Osteoblast (primary cell): Measurements from ENCODE around the gene APBB3. TPM values are rescaled to one million over a fixed set of nuclear protein-coding genes. Genes with fewer than 3 reads are reported as not detected.

Experiments
- DNase-seq: peaks from one replicate; pipeline ENCODE4 v3.0.0; 2011; ENCODE audit warnings: low spot score, mixed read lengths; ENCODE audit not compliant: insufficient read length; ENCODE audit errors: missing footprints
- H2AFZ ChIP-seq: 2 replicates; pipeline ENCODE4 v1.6.0; 2011; ENCODE audit warnings: mild to moderate bottlenecking, low read length
- H3K27ac ChIP-seq: 2 replicates; pipeline ENCODE4 v1.5.1; 2011; ENCODE audit warnings: mild to moderate bottlenecking, low read depth, low read length, moderate library complexity
- H3K27me3 ChIP-seq: 2 replicates; pipeline ENCODE4 v1.6.0; 2012; ENCODE audit warnings: mild to moderate bottlenecking, control low read depth, inconsistent platforms, low read length, moderate library complexity; ENCODE audit not compliant: insufficient read depth
- H3K36me3 ChIP-seq: 2 replicates; pipeline ENCODE4 v1.5.1; 2011; ENCODE audit warnings: mild to moderate bottlenecking, low read length, control low read depth, moderate library complexity; ENCODE audit not compliant: insufficient read depth
- H3K4me1 ChIP-seq: 2 replicates; pipeline ENCODE4 v1.5.1; 2011; ENCODE audit warnings: mild to moderate bottlenecking, low read length, control low read depth, moderate library complexity; ENCODE audit not compliant: insufficient read depth
- H3K4me2 ChIP-seq: 2 replicates; pipeline ENCODE4 v1.6.0; 2011; ENCODE audit warnings: mild to moderate bottlenecking, low read length; ENCODE audit not compliant: insufficient read depth
- H3K4me3 ChIP-seq: fragments of 200-600 bp; sonication (generic); 3 replicates; pipeline ENCODE4 v1.5.1; 2012; ENCODE audit warnings: mild to moderate bottlenecking, low read length, inconsistent platforms; ENCODE audit not compliant: insufficient read depth
- H3K79me2 ChIP-seq: 2 replicates; pipeline ENCODE4 v1.6.0; 2012; ENCODE audit warnings: mild to moderate bottlenecking, low read length, control low read depth, inconsistent platforms; ENCODE audit not compliant: insufficient read depth
- H3K9me3 ChIP-seq: 2 replicates; pipeline ENCODE4 v1.5.1; 2011; ENCODE audit warnings: low read depth, low read length, control low read depth
- H4K20me1 ChIP-seq: 2 replicates; pipeline ENCODE4 v1.6.0; 2012; ENCODE audit warnings: mild to moderate bottlenecking, low read length, control low read depth; ENCODE audit not compliant: insufficient read depth
- total RNA-seq: library from RNA; depleted of rRNA; stranded (reverse); fragments of >200 nt; gene quantifications from 2 replicates; pipeline ENCODE4 v1.2.3, GENCODE V29; 2012
- TF ChIP-seq, protein P1 (sequence below): IDR thresholded peaks from 2 replicates; pipeline ENCODE4 v1.5.1; 2011; ENCODE audit warnings: mild to moderate bottlenecking, low read depth, low read length, moderate library complexity; ENCODE audit errors: extremely low read depth

APBB3 gene
- total RNA-seq, 1 donor: 24.2 TPM

DNA sequence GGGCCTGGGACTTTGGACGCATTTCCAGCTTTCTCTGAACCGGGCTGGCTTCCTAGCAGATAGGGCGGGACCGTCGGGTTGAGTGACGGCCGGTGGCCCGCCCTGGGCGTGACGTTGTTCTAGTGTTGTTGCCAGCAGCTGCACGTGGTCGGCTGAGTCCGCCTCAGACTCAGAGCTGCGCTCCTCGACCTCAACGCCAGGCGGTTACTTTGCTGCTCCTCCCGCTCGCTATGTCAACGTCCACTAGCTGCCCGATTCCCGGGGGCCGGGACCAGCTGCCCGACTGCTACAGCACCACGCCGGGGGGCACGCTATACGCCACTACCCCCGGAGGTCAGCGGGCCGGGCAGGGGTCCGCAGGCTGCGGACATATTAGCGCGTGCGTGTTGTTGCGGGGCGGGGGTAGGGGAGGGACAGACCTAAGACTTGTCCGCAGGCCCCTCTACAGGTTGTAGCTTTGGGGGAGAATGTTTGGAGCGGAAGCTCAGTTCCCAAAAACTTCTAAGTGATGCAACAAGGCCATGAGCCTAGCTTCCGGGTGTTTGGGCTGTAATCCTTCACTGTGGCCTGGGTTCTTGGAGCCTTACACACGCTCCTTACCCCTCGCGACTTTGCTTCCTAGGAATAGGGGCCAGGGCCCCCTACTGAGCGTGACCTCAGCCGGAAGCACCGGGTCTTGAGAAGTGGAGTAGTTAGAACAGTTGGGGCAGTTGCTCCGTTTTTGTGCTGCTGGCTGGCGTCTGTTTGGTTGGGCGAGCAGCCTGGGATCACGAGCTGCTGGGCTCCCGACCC lies 16.7 kb downstream of the APBB3 start, which contains the start of gene EIF4EBP3:
Gene EIF4EBP3, plus strand, starts transcription at position 155 of the 792 bp plus-strand sequence. Its CDS starts 76 bp downstream, at position 231.
- TF ChIP-seq, protein P1, sequence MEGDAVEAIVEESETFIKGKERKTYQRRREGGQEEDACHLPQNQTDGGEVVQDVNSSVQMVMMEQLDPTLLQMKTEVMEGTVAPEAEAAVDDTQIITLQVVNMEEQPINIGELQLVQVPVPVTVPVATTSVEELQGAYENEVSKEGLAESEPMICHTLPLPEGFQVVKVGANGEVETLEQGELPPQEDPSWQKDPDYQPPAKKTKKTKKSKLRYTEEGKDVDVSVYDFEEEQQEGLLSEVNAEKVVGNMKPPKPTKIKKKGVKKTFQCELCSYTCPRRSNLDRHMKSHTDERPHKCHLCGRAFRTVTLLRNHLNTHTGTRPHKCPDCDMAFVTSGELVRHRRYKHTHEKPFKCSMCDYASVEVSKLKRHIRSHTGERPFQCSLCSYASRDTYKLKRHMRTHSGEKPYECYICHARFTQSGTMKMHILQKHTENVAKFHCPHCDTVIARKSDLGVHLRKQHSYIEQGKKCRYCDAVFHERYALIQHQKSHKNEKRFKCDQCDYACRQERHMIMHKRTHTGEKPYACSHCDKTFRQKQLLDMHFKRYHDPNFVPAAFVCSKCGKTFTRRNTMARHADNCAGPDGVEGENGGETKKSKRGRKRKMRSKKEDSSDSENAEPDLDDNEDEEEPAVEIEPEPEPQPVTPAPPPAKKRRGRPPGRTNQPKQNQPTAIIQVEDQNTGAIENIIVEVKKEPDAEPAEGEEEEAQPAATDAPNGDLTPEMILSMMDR: peak; percentile 52
- H3K4me3 ChIP-seq: peak within 1 kb of the TSS; percentile 70
- H2AFZ ChIP-seq: no peak within 1 kb of the TSS

GRCh38 chr5:140546851-140547507 lies 17.4 kb downstream of the APBB3 start:
- peaks cover 11% of the 10 kb centered on the region for H4K20me1 ChIP-seq
- H3K9me3 ChIP-seq: no peaks in the 10 kb centered on the region
- no peaks in the 10 kb centered on the region for H3K27me3 ChIP-seq
- no peak overlapping the region for H2AFZ ChIP-seq
- peak overlapping the region; percentile 85 for H3K27ac ChIP-seq
- peak; percentile 68 for DNase-seq
- peak overlapping the region; percentile 70 for H3K4me3 ChIP-seq
- peaks cover 13% of the 10 kb centered on the region for H3K4me1 ChIP-seq
- H3K79me2 ChIP-seq: peaks cover 22% of the 10 kb centered on the region
- H3K36me3 ChIP-seq: peaks cover 44% of the 10 kb centered on the region
- TF ChIP-seq, protein P1: no peak
- peak overlapping the region; percentile 84 for H3K4me2 ChIP-seq

More for the DNA sequence above, 16.7 kb downstream of the APBB3 start, which contains the start of gene EIF4EBP3:
- DNase-seq: peak; percentile 95
- peaks cover 12% of the 10 kb centered on the region for H4K20me1 ChIP-seq
- H3K4me2 ChIP-seq: peak within 1 kb of the TSS; percentile 84
- no peaks in the 10 kb centered on the region for H3K9me3 ChIP-seq
- peaks cover 13% of the 10 kb centered on the region for H3K4me1 ChIP-seq
- peaks cover 27% of the 10 kb centered on the region for H3K79me2 ChIP-seq
- H3K27me3 ChIP-seq: no peaks in the 10 kb centered on the region
- peaks cover 45% of the 10 kb centered on the region for H3K36me3 ChIP-seq
- peak within 1 kb of the TSS; percentile 85 for H3K27ac ChIP-seq

DNA sequence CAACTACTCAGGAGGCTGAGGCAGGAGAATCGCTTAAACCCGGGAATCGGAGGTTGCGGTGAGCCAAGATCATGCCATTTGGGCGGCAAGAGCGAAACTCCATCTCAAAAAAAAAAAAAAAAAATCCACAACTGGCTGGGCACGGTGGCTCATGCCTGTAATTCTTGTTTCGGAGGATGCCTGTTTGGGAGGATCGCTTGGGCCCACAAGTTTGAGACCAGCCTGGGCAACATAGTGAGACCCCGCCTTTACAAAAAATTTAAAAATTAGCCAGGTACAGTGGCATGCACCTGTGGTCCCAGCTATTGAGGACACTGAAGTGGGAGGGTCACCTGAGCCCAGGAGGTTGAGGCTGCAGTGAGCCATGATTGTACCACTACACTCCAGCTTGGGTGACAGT lies 18.8 kb downstream of the APBB3 start:
- H3K4me2 ChIP-seq: no peak overlapping the region
- H3K79me2 ChIP-seq: peaks cover 9% of the 10 kb centered on the region
- no peak for DNase-seq
- no peak overlapping the region for H3K4me3 ChIP-seq
- TF ChIP-seq, protein P1: no peak
- H3K27me3 ChIP-seq: no peaks in the 10 kb centered on the region
- H3K36me3 ChIP-seq: peaks cover 40% of the 10 kb centered on the region
- H3K27ac ChIP-seq: no peak overlapping the region
- peaks cover 13% of the 10 kb centered on the region for H3K4me1 ChIP-seq
- no peak overlapping the region for H2AFZ ChIP-seq
- peaks cover 6% of the 10 kb centered on the region for H4K20me1 ChIP-seq
- no peaks in the 10 kb centered on the region for H3K9me3 ChIP-seq

DNA sequence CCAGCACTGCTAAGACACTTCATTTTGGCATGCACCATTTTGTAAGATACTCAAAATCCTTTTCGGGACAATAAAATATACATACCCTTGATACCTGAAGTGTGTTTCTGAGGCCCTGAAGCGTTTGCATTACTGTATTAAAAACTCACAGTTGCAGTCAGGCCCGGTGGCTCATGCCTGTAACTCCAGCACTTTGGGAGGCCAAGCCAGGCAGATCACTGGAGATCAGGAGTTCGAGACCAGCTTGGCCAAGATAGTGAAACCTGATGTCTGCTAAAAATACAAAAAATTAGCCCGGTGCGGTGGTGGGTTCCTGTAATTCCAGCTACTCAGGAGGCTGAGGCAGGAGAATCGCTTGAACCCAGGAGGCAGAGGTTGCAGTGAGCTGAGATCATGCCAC lies 19.4 kb downstream of the APBB3 start:
- TF ChIP-seq, protein P1: no peak
- no peak for DNase-seq
- Histone ChIP-seq H3K36me3 (peaks cover 34% of the 10 kb centered on the region), H3K79me2 (peaks cover 3% of the 10 kb centered on the region), H3K4me3 (no peak overlapping the region), H2AFZ (no peak overlapping the region), H3K4me2 (no peak overlapping the region), H3K9me3 (no peaks in the 10 kb centered on the region), H3K4me1 (peaks cover 13% of the 10 kb centered on the region), H3K27me3 (no peaks in the 10 kb centered on the region), H4K20me1 (peaks cover 2% of the 10 kb centered on the region), H3K27ac (no peak overlapping the region)
